ENCODE results near the gene CALML4. TPM values are rescaled to one million over a fixed set of nuclear protein-coding genes. Genes with fewer than 3 reads are reported as not detected.

Gene CALML4
- total and polyA plus RNA-seq, 2 donors (not counting 3 experiments of a cell fraction or from before 2014, with no cell fraction given), result 2.6 to 10.1 TPM

DNA sequence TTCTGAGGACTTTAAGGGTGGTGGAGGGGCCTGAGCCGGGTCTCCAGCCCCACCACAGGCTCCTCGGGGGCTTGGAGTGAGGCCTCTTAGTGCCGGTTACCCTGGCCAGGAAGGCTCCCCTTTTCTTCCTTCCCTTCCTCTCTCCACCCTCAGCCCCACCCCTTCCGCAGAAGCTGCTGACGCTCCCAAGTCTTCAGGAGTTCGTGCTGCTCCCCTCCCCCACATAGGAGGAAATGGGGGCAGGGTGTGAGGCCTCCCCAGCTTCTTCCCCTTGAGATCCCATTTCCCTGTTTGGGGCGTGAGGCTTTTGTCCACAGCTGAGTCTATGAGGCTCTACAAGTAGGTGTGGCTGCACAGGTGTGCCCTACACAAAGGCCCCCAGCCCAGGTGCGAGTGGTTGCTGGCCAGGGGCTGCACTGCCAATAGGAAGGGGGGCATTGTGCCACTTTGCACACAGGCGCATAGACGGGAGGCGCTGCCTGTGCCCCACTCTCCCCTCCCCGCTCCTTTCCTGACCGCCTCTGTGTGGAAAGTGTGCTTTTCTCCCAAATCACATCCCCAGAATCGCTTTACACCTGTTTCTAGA is 915 bp upstream of the CALML4 start:
- peak; percentile 63 for FAIRE-seq
- peak; percentile 24 for DNase-seq (ENCODE audit: low read depth, low spot score)
- Histone ChIP-seq H3K27me3 (ENCODE audit: control insufficient read depth in 2 of 2, insufficient read depth in 2 of 2, low read length in 2 of 2) (no peaks in the 10 kb centered on the region), H3K36me3 (ENCODE audit: control insufficient read depth in 2 of 2, extremely low read depth in 1 of 2, insufficient read depth in 2 of 2, low read length in 2 of 2) (no peaks in the 10 kb centered on the region), H2AFZ (ENCODE audit: low read depth, low read length) (peak overlapping the region; percentile 69), H3K27ac (ENCODE audit: insufficient read depth, low read depth, low read length) (peak overlapping the region; percentile 8), H3K4me1 (ENCODE audit: control insufficient read depth, extremely low read depth, insufficient read depth, low read length) (peaks cover 15% of the 10 kb centered on the region), H3K9ac (replicated peaks; ENCODE audit: extremely low read depth, insufficient read depth, low read length) (no peak overlapping the region), H3K9me3 (replicated peaks; ENCODE audit: control insufficient read depth, insufficient read depth, low read length) (no peaks in the 10 kb centered on the region), H3K9me1 (replicated peaks; ENCODE audit: control insufficient read depth, extremely low read depth, insufficient read depth, low read length) (no peaks in the 10 kb centered on the region), H3K4me3 (replicated peaks in 1 of 3; ENCODE audit: insufficient read depth in 1 of 3, low read depth in 1 of 3, low read length in 3 of 3) (peak overlapping the region in 1 of 3 experiments; percentile 15), H3K4me2 (ENCODE audit: insufficient read depth, low read length) (peak overlapping the region; percentile 71), H3K79me2 (ENCODE audit: control insufficient read depth, insufficient read depth, low read length) (peaks cover 6% of the 10 kb centered on the region), H4K20me1 (replicated peaks; ENCODE audit: control insufficient read depth, extremely low read depth, insufficient read depth, low read length) (no peaks in the 10 kb centered on the region)
- CTCF ChIA-PET, result interaction anchor here (1.7 kb wide), 1 partner anchor 12 kb away, joined by 10 read pairs; no protein-coding TSS in a partner anchor
- dilution Hi-C loops (cut with MboI; ENCODE audit: extremely low pct_ligation_motif_present, low sequenced_read_pairs) (no loop called here), intact Hi-C loops (cut with micrococcal nuclease) (loop anchor here (2.0 kb wide), 1 partner anchor 23 kb away; the partner anchor contains the start of gene CLN6)
- BruUV-seq (replicated peaks), result no TSS peak
- TF ChIP-seq EZH2 (IDR thresholded peaks at IDR 0.05; ENCODE audit: borderline replicate concordance, low read depth, low read length, severe bottlenecking) (no peak), POLR2A (IDR thresholded peaks at IDR 0.05; ENCODE audit: low read depth, low read length) (no peak), POLR2AphosphoS5 (IDR thresholded peaks at IDR 0.05; ENCODE audit: insufficient read depth, low read depth, low read length) (no peak), GATA2 (IDR thresholded peaks at IDR 0.05; ENCODE audit: insufficient read depth, insufficient read length, low read depth, low read length) (no peak)
- TF ChIP-seq, protein P1, sequence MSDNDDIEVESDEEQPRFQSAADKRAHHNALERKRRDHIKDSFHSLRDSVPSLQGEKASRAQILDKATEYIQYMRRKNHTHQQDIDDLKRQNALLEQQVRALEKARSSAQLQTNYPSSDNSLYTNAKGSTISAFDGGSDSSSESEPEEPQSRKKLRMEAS (IDR thresholded peaks at IDR 0.05; ENCODE audit: insufficient read depth, insufficient read length), result no peak
- TF ChIP-seq, protein P2, sequence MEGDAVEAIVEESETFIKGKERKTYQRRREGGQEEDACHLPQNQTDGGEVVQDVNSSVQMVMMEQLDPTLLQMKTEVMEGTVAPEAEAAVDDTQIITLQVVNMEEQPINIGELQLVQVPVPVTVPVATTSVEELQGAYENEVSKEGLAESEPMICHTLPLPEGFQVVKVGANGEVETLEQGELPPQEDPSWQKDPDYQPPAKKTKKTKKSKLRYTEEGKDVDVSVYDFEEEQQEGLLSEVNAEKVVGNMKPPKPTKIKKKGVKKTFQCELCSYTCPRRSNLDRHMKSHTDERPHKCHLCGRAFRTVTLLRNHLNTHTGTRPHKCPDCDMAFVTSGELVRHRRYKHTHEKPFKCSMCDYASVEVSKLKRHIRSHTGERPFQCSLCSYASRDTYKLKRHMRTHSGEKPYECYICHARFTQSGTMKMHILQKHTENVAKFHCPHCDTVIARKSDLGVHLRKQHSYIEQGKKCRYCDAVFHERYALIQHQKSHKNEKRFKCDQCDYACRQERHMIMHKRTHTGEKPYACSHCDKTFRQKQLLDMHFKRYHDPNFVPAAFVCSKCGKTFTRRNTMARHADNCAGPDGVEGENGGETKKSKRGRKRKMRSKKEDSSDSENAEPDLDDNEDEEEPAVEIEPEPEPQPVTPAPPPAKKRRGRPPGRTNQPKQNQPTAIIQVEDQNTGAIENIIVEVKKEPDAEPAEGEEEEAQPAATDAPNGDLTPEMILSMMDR (IDR thresholded peaks at IDR 0.05; ENCODE audit: extremely low read depth in 1 of 2, insufficient read depth in 1 of 2, low read depth in 1 of 2, low read length in 2 of 2), result no peak
- POLR2A ChIA-PET, result no interaction called here

All from endothelial cell of umbilical vein (primary cell).